ENCODE measurements around the gene SNRPA.

GRCh38 chr19:40783711-40784110 is 32.7 kb downstream of the SNRPA start:
- TF ChIP-seq POLR2A (IDR thresholded peaks at IDR 0.05) (no peak), CTCF (IDR thresholded peaks at IDR 0.05) (no peak)

Data from breast epithelium (tissue), 3 donors.